Peyer's patch (tissue), 4 donors: ENCODE measurements around the gene DCC. TPM values are rescaled to one million over a fixed set of nuclear protein-coding genes. Genes with fewer than 3 reads are reported as not detected.

Experiments
- DNase-seq, 3 donors: peaks; one replicate each; pipeline ENCODE4 v3.0.0-alpha.2; 2017 to 2019
- H3K27ac ChIP-seq, 4 donors: fragments of 200-600 bp; sonication (generic); one replicate each; pipeline ENCODE4 v1.5.1; 2016 to 2019
- H3K27me3 ChIP-seq, 2 donors: fragments of 200-600 bp; sonication (generic); one replicate each; pipeline ENCODE4 v1.5.1; 2019
- H3K36me3 ChIP-seq, 3 donors: fragments of 200-600 bp; sonication (generic); one replicate each; pipeline ENCODE4 v1.5.1; 2016 to 2019
- H3K4me1 ChIP-seq, 4 donors: fragments of 200-600 bp; sonication (generic); one replicate each; pipeline ENCODE4 v1.5.1; 2016 to 2019
- H3K4me3 ChIP-seq, 4 donors: fragments of 200-600 bp; sonication (generic); 1 replicate in 3 of 4; 2 replicates in 1 of 4; pipeline ENCODE4 v1.5.1; 2016 to 2019; ENCODE audit warnings: mild to moderate bottlenecking in 1 of 4
- H3K9me3 ChIP-seq, 4 donors: fragments of 200-600 bp; sonication (generic); one replicate each; pipeline ENCODE4 v1.5.1; 2016 to 2019; ENCODE audit warnings: mild to moderate bottlenecking in 1 of 4
- CTCF ChIP-seq, 6 experiments: fragments of 450-650 bp in 4 of 6; fragments of 200-600 bp in 2 of 6; sonication (generic) in 1 of 6; IDR thresholded peaks; one replicate each; pipeline ENCODE4 v1.5.1; 2017 to 2019; ENCODE audit warnings: antibody characterized with exemption in 6 of 6, mild to moderate bottlenecking in 3 of 6, moderate library complexity in 1 of 6
- POLR2A ChIP-seq, 2 donors: fragments of 450-650 bp; IDR thresholded peaks; one replicate each; pipeline ENCODE4 v1.5.1; 2017; ENCODE audit warnings: antibody characterized with exemption in 2 of 2, mild to moderate bottlenecking in 2 of 2, moderate library complexity in 2 of 2
- total RNA-seq, 4 donors: library from RNA; depleted of rRNA; stranded (reverse); fragments of >200 nt; gene quantifications; one replicate each; pipeline ENCODE4 v1.1.0, GENCODE V29; 2016

DCC gene
- total RNA-seq, 4 donors from 2014 or later = 0.13 TPM; not detected in 3

DNA sequence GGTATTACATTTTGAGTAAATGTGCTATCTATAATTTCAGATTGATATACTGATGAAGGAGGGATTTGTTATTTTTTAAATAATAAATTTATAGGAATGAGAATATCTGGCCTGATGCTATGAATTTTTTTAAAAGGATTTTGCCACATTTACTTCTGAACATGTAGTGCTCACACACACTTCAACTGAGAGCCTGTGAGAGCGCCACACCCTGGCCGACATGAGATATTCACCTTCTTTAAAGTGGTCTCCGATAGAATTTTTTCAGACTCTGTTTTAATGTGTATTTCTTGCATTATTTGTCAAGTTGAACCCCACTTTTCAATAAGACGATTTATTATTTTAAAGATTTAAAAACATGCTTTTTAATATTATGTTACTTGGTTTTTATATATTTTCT is 813.3 kb downstream of the DCC start:
- H3K4me1 ChIP-seq = no peaks in the 10 kb centered on the region
- no peaks in the 10 kb centered on the region for H3K27me3 ChIP-seq
- no peak for DNase-seq

GRCh38 chr18:53153800-53154199 is 813.8 kb downstream of the DCC start:
- H3K4me3 ChIP-seq = no peak overlapping the region
- H3K27me3 ChIP-seq = no peaks in the 10 kb centered on the region
- no peaks in the 10 kb centered on the region for H3K4me1 ChIP-seq
- no peak for DNase-seq
- TF ChIP-seq CTCF (IDR thresholded peaks at IDR 0.05) (no peak), POLR2A (IDR thresholded peaks at IDR 0.05) (no peak)
- no peaks in the 10 kb centered on the region for H3K36me3 ChIP-seq
- no peak overlapping the region for H3K27ac ChIP-seq
- no peaks in the 10 kb centered on the region for H3K9me3 ChIP-seq

More for the DNA sequence above, 813.3 kb downstream of the DCC start:
- Histone ChIP-seq H3K9me3 (no peaks in the 10 kb centered on the region), H3K4me3 (no peak overlapping the region), H3K36me3 (no peaks in the 10 kb centered on the region), H3K27ac (no peak overlapping the region)
- TF ChIP-seq CTCF (IDR thresholded peaks at IDR 0.05) (peak in 1 of 6 experiments; percentile 2), POLR2A (IDR thresholded peaks at IDR 0.05) (no peak)

GRCh38 chr18:53165770-53166169 is 825.8 kb downstream of the DCC start:
- Histone ChIP-seq H3K27me3 (no peaks in the 10 kb centered on the region), H3K36me3 (no peaks in the 10 kb centered on the region), H3K27ac (no peak overlapping the region), H3K4me1 (no peaks in the 10 kb centered on the region), H3K4me3 (no peak overlapping the region), H3K9me3 (no peaks in the 10 kb centered on the region)
- no peak for DNase-seq
- TF ChIP-seq CTCF (IDR thresholded peaks at IDR 0.05) (no peak), POLR2A (IDR thresholded peaks at IDR 0.05) (no peak)

GRCh38 chr18:53169346-53169745 is 829.3 kb downstream of the DCC start:
- Histone ChIP-seq H3K4me3 (no peak overlapping the region), H3K36me3 (no peaks in the 10 kb centered on the region), H3K27me3 (no peaks in the 10 kb centered on the region), H3K27ac (no peak overlapping the region), H3K9me3 (no peaks in the 10 kb centered on the region), H3K4me1 (no peaks in the 10 kb centered on the region)
- TF ChIP-seq POLR2A (IDR thresholded peaks at IDR 0.05) (no peak), CTCF (IDR thresholded peaks at IDR 0.05) (no peak)
- no peak for DNase-seq

GRCh38 chr18:53191634-53192033 is 851.6 kb downstream of the DCC start:
- TF ChIP-seq POLR2A (IDR thresholded peaks at IDR 0.05) (no peak), CTCF (IDR thresholded peaks at IDR 0.05) (no peak)
- no peak for DNase-seq
- H3K27me3 ChIP-seq = no peaks in the 10 kb centered on the region
- no peaks in the 10 kb centered on the region for H3K4me1 ChIP-seq
- H3K27ac ChIP-seq = no peak overlapping the region
- no peak overlapping the region for H3K4me3 ChIP-seq
- H3K36me3 ChIP-seq = no peaks in the 10 kb centered on the region
- no peaks in the 10 kb centered on the region for H3K9me3 ChIP-seq

- no peak for DNase-seq
- Histone ChIP-seq H3K4me3 (no peak overlapping the region), H3K27ac (no peak overlapping the region), H3K27me3 (no peaks in the 10 kb centered on the region), H3K9me3 (no peaks in the 10 kb centered on the region), H3K36me3 (no peaks in the 10 kb centered on the region), H3K4me1 (no peaks in the 10 kb centered on the region)
- TF ChIP-seq CTCF (IDR thresholded peaks at IDR 0.05) (no peak), POLR2A (IDR thresholded peaks at IDR 0.05) (no peak)
Observed at GRCh38 chr18:53193870-53194269, 853.9 kb downstream of the DCC start.
